B cell (primary cell): ENCODE results near the gene IL17REL. TPM values are rescaled to one million over a fixed set of nuclear protein-coding genes. Genes with fewer than 3 reads are reported as not detected.

Experiments used
- ATAC-seq: fragments of 200-7000 bp; cut with Tn5 transposase; one replicate; pipeline ENCODE4 v1.10.0; 2021; ENCODE audit warnings: low read depth, mild to moderate bottlenecking, moderate number of reproducible peaks, moderate library complexity
- CTCF ChIA-PET: fragments of 350-600 bp; sonication (Branson Sonifier 250); formaldehyde crosslinking; loops from one replicate; lab custom pipeline; 2021; ENCODE audit warnings: antibody characterized with exemption, inconsistent platforms; lab: Charles Lee
- POLR2A ChIA-PET: fragments of 350-600 bp; sonication (Branson Sonifier 250); formaldehyde crosslinking; loops from one replicate; lab custom pipeline; 2021; ENCODE audit warnings: antibody characterized with exemption; lab: Charles Lee
- DNase-seq: peaks from one replicate; pipeline ENCODE4 v3.0.0; 2013
- H2AFZ ChIP-seq: 2 replicates; pipeline ENCODE4 v1.6.1; 2012; ENCODE audit warnings: mild to moderate bottlenecking, low read depth, low read length; ENCODE audit not compliant: insufficient read depth, poor library complexity, severe bottlenecking
- H3K27ac ChIP-seq, 2 donors: 1 replicate in 1 of 2; 2 replicates in 1 of 2; pipeline ENCODE4 v1.5.1; 2012 to 2013; ENCODE audit warnings: low read length in 2 of 2, mild to moderate bottlenecking in 2 of 2, moderate library complexity in 1 of 2
- H3K27me3 ChIP-seq, 4 experiments: fragments of 200-600 bp in 1 of 4; sonication (generic) in 1 of 4; replicated peaks in 1 of 4; 1 replicate in 2 of 4; 2 replicates in 2 of 4; pipeline versions ENCODE4 v1.6.1 to v1.7.0; 2013 to 2016; ENCODE audit warnings: low read length in 3 of 4, mild to moderate bottlenecking in 2 of 4, mixed read lengths in 1 of 4, moderate library complexity in 1 of 4; ENCODE audit not compliant: insufficient read depth in 4 of 4, control insufficient read depth in 3 of 4; ENCODE audit errors: control extremely low read depth in 1 of 4
- H3K36me3 ChIP-seq, 2 experiments: replicated peaks in 1 of 2; 1 replicate in 1 of 2; 2 replicates in 1 of 2; pipeline versions ENCODE4 v1.6.1 to v1.7.1; 2013; ENCODE audit warnings: low read length in 1 of 2; ENCODE audit not compliant: insufficient read depth in 2 of 2, control insufficient read depth in 1 of 2; ENCODE audit errors: control extremely low read depth in 1 of 2, extremely low read depth in 1 of 2
- H3K4me1 ChIP-seq, 2 donors: fragments of 200-600 bp in 1 of 2; sonication (generic) in 1 of 2; 1 replicate in 1 of 2; 2 replicates in 1 of 2; pipeline versions ENCODE4 v1.5.1 to v1.6.1; 2013 to 2017; ENCODE audit warnings: low read length in 2 of 2; ENCODE audit not compliant: control insufficient read depth in 2 of 2, insufficient read depth in 2 of 2
- H3K4me2 ChIP-seq: replicated peaks from 2 replicates; pipeline ENCODE3; 2012; ENCODE audit warnings: mild to moderate bottlenecking, low read depth, low read length; ENCODE audit not compliant: poor library complexity, severe bottlenecking
- H3K4me3 ChIP-seq, 5 experiments: fragments of 200-600 bp in 1 of 5; sonication (generic) in 1 of 5; 1 replicate in 3 of 5; 2 replicates in 2 of 5; pipeline versions ENCODE4 v1.5.1 to v1.7.0; 2011 to 2016; ENCODE audit warnings: low read length in 4 of 5, mild to moderate bottlenecking in 4 of 5, low read depth in 2 of 5, control low read depth in 1 of 5, moderate library complexity in 1 of 5; ENCODE audit not compliant: insufficient read depth in 1 of 5; ENCODE audit errors: control extremely low read depth in 1 of 5, extremely low read depth in 1 of 5
- H3K79me2 ChIP-seq: fragments of 200-600 bp; sonication (generic); one replicate; pipeline ENCODE4 v1.6.0; 2016; ENCODE audit warnings: low read length; ENCODE audit not compliant: control insufficient read depth, insufficient read depth
- H3K9ac ChIP-seq: fragments of 200-600 bp; sonication (generic); 2 replicates; pipeline ENCODE4 v1.6.1; 2017; ENCODE audit warnings: mild to moderate bottlenecking, low read length, moderate library complexity
- H3K9me3 ChIP-seq, 3 donors: one replicate each; pipeline versions ENCODE4 v1.6.1 to v1.7.1; 2013; ENCODE audit warnings: low read length in 2 of 3; ENCODE audit not compliant: control insufficient read depth in 2 of 3, insufficient read depth in 1 of 3; ENCODE audit errors: control extremely low read depth in 1 of 3
- H4K20me1 ChIP-seq: 2 replicates; pipeline ENCODE4 v1.6.0; 2012; ENCODE audit warnings: mild to moderate bottlenecking, low read length; ENCODE audit not compliant: insufficient read depth, control insufficient read depth, poor library complexity, severe bottlenecking
- H3K27ac Mint-ChIP-seq: one replicate; pipeline ENCODE4 v1.8.0; 2021; ENCODE audit warnings: mixed read lengths
- H3K27me3 Mint-ChIP-seq: one replicate; pipeline ENCODE4 v1.8.0; 2021; ENCODE audit warnings: mixed read lengths
- H3K4me1 Mint-ChIP-seq: one replicate; pipeline ENCODE4 v1.8.0; 2021; ENCODE audit warnings: mixed read lengths
- H3K4me3 Mint-ChIP-seq: one replicate; pipeline ENCODE4 v1.8.0; 2021; ENCODE audit warnings: mixed read lengths
- H3K9me3 Mint-ChIP-seq: one replicate; pipeline ENCODE4 v1.8.0; 2022; ENCODE audit warnings: mixed read lengths; ENCODE audit not compliant: insufficient read depth
- EZH2 ChIP-seq: IDR thresholded peaks from 2 replicates; pipeline ENCODE4 v1.6.1; 2012; ENCODE audit warnings: borderline replicate concordance, low read depth, mild to moderate bottlenecking, moderate library complexity, low read length; ENCODE audit not compliant: insufficient read depth, poor library complexity, severe bottlenecking
- WGBS: methylation state at CpG from one replicate; pipeline ENCODE4 v1.1.5; 2013; ENCODE audit warnings: missing lambda C conversion rate; ENCODE audit not compliant: insufficient coverage; 5-methylcytosine and 5-hydroxymethylcytosine counted together
- intact Hi-C: fragments of 100-400 bp; cut with micrococcal nuclease; formaldehyde crosslinking; loops from one replicate; pipeline ENCODE4 v1.10.0; 2022
- polyA plus RNA-seq: library from polyadenylated mRNA; depleted of rRNA; stranded (reverse); fragments of >200 nt; gene quantifications from 2 replicates; pipeline ENCODE4 v1.2.3, GENCODE V29; 2012
- total RNA-seq, 2 donors: library from RNA; stranded (reverse); fragments of 120-200 nt in 1 of 2; gene quantifications; 1 replicate in 1 of 2; 2 replicates in 1 of 2; pipeline versions ENCODE4 v1.2.3 to v1.2.4, GENCODE V29; 2013 to 2022
- TF ChIP-seq, protein P1 (sequence below): fragments of 200-600 bp; IDR thresholded peaks from one replicate; pipeline ENCODE4 v1.8.0; 2022; ENCODE audit warnings: antibody characterized with exemption, mild to moderate bottlenecking

Gene IL17REL
- total and polyA plus RNA-seq, 2 donors (not counting 1 experiment from before 2014, with no cell fraction given), result 0.09 to 0.10 TPM

GRCh38 chr22:49956418-49956770 is 56.2 kb downstream of the IL17REL start:
- peaks cover 4% of the 10 kb centered on the region for H4K20me1 ChIP-seq
- H3K27me3 ChIP-seq, result no peaks in the 10 kb centered on the region
- no peak overlapping the region for H3K9ac ChIP-seq
- ChIA-PET CTCF (interaction anchor here (1.2 kb wide), 1 partner anchor 25 kb away, joined by 5 read pairs; no protein-coding TSS in a partner anchor), POLR2A (interaction anchor here (0.6 to 1.8 kb wide), 5 partner anchors 12 to 23 kb away, joined by 3 to 11 read pairs (median 4); no protein-coding TSS in a partner anchor)
- H3K9me3 Mint-ChIP-seq, result no peaks in the 10 kb centered on the region
- intact Hi-C loops, result no loop called here
- no peaks in the 10 kb centered on the region for H3K9me3 ChIP-seq
- no peak overlapping the region for H2AFZ ChIP-seq
- peaks cover 14% of the 10 kb centered on the region for H3K4me1 Mint-ChIP-seq
- H3K27me3 Mint-ChIP-seq, result no peaks in the 10 kb centered on the region
- H3K4me1 ChIP-seq, result peaks cover 6 to 15% of the 10 kb centered on the region in 2 donors
- no peak for ATAC-seq
- 91% methylated on average over 15 of the region's 15 CpGs for WGBS
- no peak for TF ChIP-seq EZH2
- TF ChIP-seq, protein P1, sequence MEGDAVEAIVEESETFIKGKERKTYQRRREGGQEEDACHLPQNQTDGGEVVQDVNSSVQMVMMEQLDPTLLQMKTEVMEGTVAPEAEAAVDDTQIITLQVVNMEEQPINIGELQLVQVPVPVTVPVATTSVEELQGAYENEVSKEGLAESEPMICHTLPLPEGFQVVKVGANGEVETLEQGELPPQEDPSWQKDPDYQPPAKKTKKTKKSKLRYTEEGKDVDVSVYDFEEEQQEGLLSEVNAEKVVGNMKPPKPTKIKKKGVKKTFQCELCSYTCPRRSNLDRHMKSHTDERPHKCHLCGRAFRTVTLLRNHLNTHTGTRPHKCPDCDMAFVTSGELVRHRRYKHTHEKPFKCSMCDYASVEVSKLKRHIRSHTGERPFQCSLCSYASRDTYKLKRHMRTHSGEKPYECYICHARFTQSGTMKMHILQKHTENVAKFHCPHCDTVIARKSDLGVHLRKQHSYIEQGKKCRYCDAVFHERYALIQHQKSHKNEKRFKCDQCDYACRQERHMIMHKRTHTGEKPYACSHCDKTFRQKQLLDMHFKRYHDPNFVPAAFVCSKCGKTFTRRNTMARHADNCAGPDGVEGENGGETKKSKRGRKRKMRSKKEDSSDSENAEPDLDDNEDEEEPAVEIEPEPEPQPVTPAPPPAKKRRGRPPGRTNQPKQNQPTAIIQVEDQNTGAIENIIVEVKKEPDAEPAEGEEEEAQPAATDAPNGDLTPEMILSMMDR, result no peak
- no peaks in the 10 kb centered on the region for H3K36me3 ChIP-seq
- DNase-seq, result no peak
- no peak overlapping the region for H3K27ac Mint-ChIP-seq
- no peak overlapping the region for H3K4me2 ChIP-seq
- no peak overlapping the region for H3K27ac ChIP-seq
- no peak overlapping the region for H3K4me3 ChIP-seq
- peaks cover 9% of the 10 kb centered on the region for H3K79me2 ChIP-seq
- no peak overlapping the region for H3K4me3 Mint-ChIP-seq

- Histone ChIP-seq H2AFZ (no peak overlapping the region), H3K36me3 (no peaks in the 10 kb centered on the region), H3K79me2 (peaks cover 4% of the 10 kb centered on the region), H3K27ac (no peak overlapping the region), H3K4me2 (no peak overlapping the region), H3K9me3 (no peaks in the 10 kb centered on the region), H3K4me3 (no peak overlapping the region), H3K27me3 (no peaks in the 10 kb centered on the region), H4K20me1 (no peaks in the 10 kb centered on the region), H3K9ac (no peak overlapping the region), H3K4me1 (peaks cover 6 to 21% of the 10 kb centered on the region in 2 donors)
- H3K4me3 Mint-ChIP-seq, result no peak overlapping the region
- ChIA-PET CTCF (interaction anchor here (1.2 kb wide), 1 partner anchor 25 kb away, joined by 5 read pairs; no protein-coding TSS in a partner anchor), POLR2A (interaction anchor here (0.6 to 1.8 kb wide), 6 partner anchors 12 to 23 kb away, joined by 3 to 11 read pairs (median 4); no protein-coding TSS in a partner anchor)
- no peaks in the 10 kb centered on the region for H3K9me3 Mint-ChIP-seq
- intact Hi-C loops, result no loop called here
- H3K27me3 Mint-ChIP-seq, result no peaks in the 10 kb centered on the region
- peaks cover 14% of the 10 kb centered on the region for H3K4me1 Mint-ChIP-seq
- TF ChIP-seq, protein P1, result no peak
- no peak for TF ChIP-seq EZH2
- no peak overlapping the region for H3K27ac Mint-ChIP-seq
- ATAC-seq (no peak), DNase-seq (no peak)
- 97% methylated on average over 22 of the region's 22 CpGs for WGBS
These were observed 56.8 kb downstream of the IL17REL start for GRCh38 chr22:49955581-49956417.
